Skin of body (tissue), 2 donors: ENCODE measurements around the gene KRT79. TPM values are rescaled to one million over a fixed set of nuclear protein-coding genes. Genes with fewer than 3 reads are reported as not detected.

ENCODE experiments used
- DNase-seq: peaks from one replicate; lab custom pipeline; 2025; lab: John Stamatoyannopoulos, UW
- total RNA-seq: library from RNA; depleted of rRNA; stranded (reverse); fragments of >200 nt; gene quantifications from one replicate; pipeline ENCODE4 v1.2.3, GENCODE V29; 2014

KRT79 gene
- total RNA-seq, 1 donor from 2014 or later, result 68.7 TPM

DNA sequence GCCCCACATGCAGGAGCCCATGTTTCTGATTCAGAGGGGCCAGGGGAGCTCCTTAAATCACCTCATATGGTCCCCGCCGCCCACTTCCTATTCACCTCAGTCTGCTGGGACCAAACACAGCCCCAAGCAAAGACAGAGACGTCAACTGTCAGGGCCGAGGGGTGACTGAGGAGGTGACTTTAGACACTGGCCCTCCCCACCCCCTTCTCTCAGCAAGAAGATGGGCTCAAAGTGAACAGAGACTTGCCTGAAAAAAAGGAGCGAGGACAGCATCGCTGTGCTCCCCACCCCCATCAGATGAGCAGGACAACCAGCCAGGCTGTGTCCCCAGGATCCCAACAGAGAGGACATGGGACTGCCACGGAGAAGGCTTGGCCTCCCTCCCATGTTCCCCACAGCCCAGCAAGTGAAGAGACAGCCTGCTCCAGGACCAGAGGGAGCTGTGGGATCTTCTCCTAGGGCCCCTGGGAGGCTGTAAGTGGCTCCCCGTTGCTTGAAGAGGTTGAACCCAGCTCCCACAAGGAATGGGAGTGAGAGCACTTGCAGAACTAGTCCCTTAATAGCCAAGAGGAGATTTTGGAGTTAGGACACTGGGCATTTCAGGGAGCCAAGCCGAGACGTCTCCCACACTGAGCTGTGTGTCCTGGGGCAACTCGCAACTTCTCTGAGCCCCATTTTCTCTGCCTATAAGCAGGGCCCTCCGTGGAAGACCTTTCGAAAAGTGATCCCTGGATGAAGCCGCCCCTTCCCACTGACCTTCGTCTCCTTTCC lies 1.3 kb upstream of the KRT79 start:
- DNase-seq, result no peak

DNA sequence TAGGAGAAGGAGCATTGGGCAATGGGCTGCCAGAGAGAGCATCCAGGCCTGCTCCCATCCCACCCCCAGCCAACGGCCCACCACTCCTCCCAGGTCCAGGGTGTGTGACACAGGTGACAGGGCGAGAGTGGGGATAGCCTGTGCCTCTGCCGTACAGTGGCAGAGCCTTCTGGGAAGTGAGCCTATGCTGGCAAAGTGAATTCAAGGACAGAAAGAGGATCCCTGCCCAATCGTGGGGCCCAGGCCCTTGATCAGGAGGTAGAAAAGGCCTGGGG lies 553 bp upstream of the KRT79 start:
- no peak for DNase-seq

DNA sequence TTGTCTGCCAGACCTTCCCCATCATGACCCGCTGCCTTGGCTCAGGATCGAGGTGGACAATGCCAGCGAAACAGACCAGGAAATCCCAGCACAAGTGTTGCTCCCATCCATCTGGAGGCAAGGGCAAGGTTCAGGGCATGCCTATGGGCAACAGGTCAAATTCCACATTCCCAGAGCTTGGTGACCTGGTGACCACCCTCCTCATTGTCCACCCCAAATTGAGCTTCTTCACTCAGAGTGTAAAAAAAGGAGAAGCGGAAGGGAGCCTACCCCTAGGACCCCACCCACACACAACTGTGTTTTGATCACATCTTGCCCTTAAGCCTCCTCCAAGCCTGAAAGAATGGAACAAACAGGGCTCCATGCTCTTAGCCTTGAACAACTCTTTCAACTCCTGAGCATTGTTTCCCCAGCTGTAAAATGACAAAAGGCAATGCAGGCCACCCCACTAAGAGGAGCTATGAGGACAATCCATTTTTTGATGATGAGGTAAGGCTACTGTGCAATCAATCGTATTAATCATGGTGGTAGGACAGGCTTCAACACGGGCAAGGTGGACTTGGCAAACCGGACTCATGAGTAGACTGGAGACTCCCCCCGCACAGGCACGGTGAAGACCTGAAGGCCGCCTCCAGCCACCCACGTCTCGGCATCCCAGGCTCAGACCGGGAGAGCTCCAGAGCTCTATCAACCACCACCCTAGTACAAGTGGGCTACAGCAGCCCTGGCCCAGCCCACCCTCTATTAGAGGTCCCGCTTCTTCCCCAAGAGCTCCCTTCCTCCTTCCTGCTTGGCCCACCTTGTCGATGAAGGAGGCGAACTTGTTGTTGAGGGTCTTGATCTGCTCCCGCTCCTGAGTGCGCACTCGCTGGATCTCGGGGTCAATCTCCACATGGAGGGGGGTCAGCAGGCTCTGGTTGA lies 866 bp downstream of the KRT79 start:
- no peak for DNase-seq

DNA sequence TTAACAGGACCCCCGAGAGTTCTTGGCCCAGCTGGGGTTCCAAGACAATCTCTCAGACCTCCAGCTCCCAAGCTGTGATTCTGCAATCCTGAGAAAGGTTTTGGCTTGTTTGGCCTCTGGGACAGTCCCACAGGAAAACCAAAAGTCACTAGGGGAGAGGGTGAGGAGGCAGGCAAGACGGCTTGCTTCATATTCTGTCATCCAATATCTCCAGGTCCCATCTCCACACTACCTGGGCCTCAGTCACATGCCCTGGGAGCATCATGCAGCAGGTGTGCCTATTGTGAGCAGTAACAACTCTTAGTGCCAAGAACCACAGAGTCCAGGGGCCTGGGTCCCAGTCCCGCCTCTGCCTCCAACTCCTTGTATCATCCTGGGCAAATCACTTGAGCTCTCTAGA lies 1.7 kb downstream of the KRT79 start:
- DNase-seq, result no peak

DNA sequence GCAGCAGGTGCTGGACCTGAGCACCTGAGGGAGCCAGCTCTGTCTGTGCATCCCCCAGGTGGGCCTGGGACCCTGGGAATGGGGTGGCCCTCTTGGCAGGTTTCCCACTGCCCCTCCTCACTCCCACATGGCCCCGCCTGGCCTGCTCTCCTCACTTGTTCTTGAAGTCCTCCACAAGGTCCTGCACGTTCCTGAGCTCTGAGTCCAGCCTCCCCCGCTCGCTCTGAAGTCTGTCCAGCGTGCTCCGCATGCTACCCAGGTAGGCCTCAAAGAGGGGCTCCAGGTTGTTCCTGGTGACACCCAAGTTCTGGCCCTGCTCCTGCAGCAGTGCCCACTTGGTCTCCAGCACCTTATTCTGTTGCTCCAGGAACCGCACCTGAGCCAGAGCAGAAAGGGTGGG lies 2.9 kb downstream of the KRT79 start:
- DNase-seq, result no peak

DNA sequence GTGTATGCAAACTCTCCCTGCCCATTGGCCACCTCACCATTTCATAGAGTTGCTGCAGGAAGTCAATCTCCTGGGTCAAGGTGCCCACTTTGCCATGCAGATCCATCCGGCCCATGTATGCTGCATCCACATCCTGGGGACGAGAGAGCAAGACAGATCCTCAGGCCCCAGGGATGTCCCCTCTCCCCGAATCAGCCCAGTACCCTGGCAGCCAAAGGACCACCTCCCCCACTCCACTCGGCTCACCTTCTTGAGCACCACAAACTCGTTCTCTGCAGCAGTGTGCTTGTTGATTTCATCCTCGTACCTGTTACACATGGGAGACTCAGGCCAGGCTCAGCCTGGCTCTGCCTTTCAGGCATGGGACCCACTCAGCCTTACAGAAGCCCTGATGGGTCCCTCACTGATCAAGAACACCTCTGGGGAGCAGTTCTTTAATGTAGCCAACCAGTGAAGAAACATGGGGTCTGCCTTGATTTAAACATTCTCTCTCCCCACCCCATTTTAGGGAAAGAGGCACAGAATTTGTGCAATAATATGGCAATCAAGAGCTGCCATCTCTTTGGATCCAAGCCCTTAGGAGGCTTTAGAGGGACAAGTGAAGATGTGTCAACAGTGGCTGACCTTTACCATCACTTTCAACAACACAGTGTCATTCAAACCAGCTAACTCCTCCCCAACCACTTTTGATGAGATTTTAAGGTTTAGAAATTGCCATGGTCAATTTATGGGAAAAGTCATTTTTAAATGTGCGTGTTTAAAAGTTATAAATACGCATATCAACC lies 3.9 kb downstream of the KRT79 start:
- DNase-seq, result no peak

DNA sequence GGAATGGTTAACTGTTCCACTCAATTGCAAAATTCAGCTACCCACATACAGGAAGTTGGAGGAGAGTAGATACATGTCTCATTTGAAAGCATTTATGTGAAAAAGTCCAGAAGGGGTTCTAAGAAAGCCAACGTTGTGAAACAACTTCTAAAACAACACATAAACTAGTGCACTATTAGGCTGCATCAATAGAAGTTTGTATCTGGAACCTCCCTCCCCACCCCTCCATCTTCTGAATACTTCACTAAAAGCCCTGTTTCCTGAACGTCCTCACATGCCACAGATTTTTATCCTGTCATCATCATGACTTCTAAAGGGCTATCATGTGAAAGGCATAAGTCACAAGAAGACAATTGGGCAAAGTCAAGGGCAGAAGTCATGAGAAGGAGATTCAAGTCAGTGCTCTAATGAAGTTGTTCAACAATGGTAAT lies 5.5 kb downstream of the KRT79 start:
- DNase-seq, result no peak

DNA sequence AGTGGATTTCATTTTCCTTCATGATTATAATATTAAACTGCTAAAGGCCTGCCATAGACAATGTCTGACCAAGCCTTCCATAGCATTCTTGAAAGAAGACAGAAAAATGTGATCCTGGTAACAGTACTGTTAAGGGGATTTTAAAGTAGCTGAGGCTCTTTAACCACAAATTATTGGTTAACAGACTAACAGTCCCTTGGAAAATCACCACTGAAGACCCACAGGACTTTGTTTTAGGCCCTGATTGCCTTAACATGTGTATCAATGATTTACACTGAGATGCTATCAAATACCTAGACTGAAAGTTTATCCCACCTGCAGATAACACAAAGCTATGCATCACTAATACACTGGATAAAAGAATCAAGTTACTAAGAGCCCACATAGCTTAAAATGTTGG lies 6.0 kb downstream of the KRT79 start:
- no peak for DNase-seq

DNA sequence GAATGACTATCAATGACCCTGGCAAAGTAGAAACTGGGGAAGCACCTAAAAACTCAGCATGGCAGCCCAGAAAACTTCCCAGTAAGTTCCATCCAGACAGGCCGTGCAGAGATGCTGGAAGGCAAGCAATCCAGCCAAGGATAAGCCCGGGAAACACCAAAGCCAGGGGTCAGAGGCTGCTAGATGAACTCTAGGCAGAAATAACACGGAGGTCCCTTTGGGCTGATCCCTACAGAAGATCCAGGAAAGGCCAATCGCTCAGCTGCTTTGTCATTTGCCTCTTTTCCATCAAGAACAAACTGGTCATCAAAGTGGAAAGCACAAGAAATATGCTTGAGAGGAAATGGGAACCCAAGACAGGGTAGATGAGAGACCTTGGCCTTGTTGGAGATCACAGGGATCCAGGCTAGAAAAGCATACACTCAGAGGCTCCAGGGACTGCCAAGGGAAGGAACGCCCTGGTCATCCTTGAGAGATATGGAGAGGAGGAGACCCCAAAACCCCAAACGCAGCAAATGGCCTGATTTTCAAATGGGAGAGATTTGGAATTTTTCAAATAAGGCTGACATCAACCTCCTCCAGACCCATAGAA lies 6.5 kb downstream of the KRT79 start:
- DNase-seq, result no peak

DNA sequence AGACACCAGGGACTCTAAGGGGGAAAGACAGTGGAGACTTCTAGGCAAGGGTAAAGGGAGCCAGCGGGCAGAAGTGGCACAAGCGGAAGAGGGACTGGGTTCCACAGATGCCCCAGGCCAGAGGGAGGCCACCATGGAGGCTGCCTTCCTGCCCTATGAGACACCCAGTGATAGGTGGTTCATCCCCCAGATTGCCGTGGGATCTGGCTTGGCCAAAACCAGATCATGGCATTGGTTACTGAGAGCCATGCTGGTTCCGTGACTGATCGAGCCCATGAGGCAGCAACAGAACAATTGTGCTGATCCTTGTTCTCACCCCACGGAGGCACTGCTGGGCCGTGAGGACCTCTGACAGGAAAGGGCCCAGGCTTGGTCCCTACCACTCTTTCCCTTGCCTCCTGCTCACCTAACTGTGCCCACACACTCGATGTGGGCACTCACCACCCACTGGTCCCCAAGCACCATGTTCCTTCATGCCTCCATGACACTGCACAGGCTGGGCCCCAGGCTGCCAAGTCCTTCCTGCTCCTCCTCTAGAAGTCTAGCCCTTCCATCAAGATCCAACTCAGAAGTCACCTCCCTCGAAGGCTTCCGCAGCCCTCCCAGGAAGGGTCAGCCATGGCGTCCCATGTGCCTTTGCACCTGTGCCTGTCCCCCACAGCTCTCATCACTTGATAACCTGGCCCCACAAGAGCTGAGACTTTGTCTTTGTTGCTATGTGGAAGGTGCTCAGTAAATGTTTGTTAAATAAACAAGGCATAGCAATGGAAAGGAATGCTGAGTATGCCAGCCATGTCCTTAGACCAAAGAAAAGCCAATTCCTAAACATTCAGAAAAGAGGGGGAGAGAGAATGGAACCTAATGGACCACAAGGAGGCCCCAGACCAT lies 7.3 kb downstream of the KRT79 start:
- DNase-seq, result no peak

DNA sequence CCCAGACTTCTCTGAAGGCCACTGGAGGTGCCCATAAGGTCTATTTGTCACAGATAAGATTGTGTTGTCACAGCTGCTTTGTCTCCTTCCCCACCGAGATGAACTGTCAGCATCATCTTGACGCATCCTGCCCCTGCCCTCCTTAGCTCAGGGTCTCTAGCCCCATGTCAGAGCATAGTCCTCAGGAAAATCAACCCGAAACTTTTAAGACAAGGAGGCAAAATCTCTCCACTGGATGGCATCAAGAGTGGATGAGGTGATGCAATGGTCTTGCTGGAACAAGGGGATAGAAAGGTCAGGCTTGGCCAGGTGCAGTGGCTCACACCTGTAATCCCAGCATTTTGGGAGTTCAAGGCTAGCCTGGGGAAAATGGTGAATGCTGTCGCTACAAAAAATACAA lies 8.2 kb downstream of the KRT79 start:
- DNase-seq, result no peak

DNA sequence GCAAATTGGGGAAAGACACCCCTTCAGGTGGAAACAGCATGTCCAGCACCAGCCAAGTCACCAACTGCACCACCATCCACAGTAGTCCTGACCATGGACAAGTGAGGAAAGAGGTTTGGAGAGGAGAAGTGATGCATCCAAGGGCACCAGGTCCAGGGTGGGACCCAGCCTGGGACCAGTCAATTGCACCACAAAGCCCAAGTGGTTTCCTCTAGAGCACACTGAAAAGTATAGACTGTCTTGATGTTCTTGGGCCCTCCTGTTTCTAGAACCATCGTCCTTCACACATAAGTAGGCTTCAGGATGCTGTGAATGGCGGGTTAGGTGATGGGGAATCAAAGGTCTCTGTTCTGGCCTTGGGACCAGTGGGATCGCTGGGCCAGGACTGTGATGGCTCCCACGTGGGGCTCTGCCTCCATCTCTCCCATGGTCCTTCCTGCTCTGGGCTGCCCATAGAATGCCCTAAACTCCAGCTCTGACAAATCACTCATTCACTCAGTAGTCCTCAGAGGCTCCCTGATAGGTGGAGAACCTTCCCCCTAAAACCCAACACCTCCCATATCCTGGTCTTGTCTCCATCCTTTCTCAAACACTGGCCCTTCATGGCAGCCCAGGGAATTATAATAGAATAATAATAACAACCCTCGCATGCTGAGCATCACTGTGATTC lies 9.2 kb downstream of the KRT79 start:
- no peak for DNase-seq

DNA sequence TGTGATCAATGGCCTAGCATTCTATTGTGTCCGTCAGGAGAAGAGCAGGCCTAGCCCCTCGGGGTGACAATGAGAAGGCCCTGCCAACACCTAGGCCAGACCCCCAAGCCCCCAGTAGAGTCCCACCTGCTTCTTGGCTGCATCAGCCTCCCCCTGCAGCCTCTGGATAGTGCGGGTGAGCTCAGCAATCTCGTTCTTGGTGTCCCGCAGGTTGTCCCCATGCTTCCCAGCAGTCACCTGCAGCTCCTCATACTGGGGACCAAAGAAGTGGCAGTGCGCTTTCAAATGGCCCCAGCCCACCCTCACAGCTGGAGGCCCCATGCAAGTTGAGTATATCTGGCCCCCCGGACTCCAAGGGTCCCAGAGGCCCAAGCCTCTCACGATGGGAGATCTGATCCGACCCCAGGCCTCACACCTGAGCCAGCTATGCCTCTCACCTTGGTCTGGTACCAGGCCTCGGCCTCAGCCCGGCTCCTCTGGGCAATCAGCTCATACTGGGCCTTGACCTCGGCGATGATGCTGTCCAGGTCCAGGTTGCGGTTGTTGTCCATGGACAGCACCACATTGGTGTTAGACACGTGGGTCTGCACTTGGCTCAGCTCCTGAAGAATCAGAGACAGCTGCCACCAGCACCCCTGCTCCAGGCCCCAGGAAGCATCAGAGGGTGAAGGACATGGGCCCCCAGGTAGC lies 10.2 kb downstream of the KRT79 start:
- no peak for DNase-seq

DNA sequence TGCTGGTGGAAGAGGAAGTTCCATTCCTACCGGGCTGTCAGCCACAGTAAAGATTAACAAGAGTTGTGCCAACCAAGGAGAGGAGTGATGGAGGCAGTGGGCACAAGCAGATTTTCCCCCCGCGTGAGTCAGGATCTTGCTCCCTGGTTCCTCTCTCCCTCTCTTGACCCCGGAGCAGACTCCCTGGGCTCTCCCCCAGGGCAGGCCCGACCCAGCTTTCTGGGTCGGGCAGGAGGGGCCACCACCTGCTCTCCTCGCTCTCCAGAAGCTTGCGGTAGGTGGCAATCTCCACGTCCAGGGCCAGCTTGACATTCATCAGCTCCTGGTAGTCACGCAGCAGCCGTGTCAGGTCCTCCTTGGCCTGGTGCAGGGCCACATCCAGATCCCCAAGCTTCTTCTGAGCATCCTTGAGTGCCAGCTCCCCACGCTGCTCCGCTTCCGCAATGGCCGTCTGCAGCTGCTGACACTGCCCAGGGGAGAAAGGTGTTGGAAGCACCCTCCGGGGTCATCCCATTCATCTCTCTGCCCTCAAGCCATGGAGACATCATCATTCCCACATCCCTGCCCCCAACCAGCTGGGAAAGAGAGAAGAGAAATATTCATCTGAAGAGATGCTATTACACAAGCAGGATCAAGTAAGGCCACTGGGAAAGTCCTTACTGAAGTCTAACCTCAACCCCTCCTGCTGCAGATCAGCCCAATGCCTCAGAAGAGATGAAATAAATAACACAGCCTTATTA lies 11.2 kb downstream of the KRT79 start:
- DNase-seq, result no peak

DNA sequence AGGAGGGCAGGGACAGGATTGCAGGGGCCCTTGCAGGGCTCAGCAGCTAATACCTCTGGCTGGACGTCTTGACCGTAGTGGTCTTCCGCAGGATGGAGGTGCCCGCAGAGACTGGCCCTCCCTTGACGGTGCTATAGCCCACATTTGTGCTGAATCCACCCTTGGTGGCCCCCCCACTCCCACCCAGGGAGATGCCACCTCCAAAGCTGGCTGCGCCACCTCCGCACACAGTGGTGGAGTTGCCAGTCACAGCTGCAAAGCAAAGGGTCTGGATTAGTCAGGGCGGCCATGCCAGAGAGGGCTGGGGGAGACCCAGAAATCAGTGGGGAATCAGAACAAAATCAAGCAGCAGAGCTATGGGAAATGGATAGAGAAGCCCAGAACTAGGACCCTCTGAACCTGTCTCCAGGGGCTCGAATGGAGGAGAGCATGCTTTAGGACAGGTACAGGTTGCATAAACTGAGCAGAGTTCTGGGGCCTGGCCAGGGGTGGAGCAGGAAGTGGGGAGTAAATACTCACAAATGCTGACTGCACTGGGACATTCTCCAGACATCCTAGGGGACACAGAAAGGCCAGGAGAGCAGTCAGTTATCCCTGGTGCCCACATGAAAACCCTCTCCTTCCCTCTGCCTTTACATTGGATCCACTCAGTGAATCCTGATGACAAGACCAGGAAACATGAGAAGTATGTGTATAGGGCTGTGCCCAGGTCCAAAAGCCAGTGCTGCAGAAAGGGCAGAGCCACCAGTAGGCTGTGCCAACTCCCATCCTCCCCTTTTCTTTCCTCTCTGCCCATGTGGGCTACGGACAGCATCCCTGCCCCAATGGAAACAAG lies 12.1 kb downstream of the KRT79 start:
- DNase-seq, result no peak

DNA sequence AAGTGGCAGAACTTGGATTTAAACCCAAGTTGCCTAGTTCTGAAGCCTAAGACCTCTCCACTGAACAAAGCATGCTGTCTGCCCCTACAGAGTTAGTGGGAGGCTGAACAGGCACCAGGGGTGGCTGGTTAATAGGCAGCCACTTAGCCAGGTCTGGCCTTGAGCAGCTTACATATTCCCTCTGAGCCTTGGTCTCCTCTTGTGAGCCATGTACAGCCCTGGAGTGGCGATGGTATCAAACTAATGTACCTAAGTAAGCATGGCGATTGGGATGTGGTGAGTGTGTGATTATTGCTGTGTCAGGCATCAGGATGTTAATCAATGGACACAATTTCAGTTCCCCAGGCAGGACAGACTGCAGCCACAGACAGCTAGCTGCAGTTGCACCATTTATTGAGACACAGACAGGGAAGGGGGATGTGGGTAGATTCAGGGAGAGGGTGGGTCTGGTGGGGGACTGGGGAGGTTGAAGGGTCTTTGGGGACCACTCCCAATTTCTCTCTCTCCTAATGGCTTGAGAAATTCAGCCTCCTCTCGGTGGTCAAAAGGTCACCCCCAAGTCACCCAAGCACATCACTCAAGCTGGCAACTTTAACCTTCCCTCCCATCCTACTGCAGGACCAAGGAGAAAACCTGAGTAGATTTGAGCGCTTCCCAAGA lies 12.9 kb downstream of the KRT79 start:
- DNase-seq, result no peak

DNA sequence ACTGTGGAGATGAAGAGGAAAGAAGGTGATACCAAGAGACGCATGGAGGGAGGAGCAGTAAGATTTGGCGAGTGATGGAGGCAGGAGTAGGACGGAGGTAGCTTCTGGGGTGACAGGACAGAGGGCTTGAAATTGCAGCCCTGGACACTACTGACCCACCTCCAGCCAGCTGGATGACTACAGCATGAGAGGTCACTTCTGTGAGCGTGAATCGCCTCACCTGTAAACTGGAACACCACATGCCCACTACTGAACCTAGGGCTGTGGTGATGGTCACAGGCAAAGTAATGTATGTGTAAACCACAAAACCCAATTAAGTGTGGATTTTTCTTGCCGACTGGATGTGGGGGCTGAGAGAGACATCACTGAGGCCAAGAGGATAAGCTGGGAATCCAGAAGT lies 13.6 kb downstream of the KRT79 start:
- no peak for DNase-seq
